A673 (cell line): ENCODE measurements around the gene TAS2R16. TPM values are rescaled to one million over a fixed set of nuclear protein-coding genes. Genes with fewer than 3 reads are reported as not detected.

Source experiments
- Bru-seq: library from RNA; stranded (reverse); fragments of 400-500 nt; gene quantifications from one replicate; lab custom pipeline; 2021; lab: Mats Ljungman, UMichigan
- BruChase-seq, 2 experiments: library from RNA; stranded (reverse); fragments of 400-500 nt; gene quantifications; one replicate each; lab custom pipeline; 2021; lab: Mats Ljungman, UMichigan
- BruUV-seq: library from RNA; stranded (reverse); fragments of 400-500 nt; replicated peaks from 2 replicates; lab custom pipeline; 2021; lab: Mats Ljungman, UMichigan
- CTCF ChIA-PET: fragments of 300-600 bp; sonication (Branson Sonifier 250); formaldehyde crosslinking; loops from one replicate; lab custom pipeline; 2022; ENCODE audit warnings: antibody characterized with exemption; lab: Charles Lee
- POLR2A ChIA-PET: fragments of 300-600 bp; sonication (Branson Sonifier 250); formaldehyde crosslinking; loops from one replicate; lab custom pipeline; 2022; ENCODE audit warnings: antibody characterized with exemption; ENCODE audit not compliant: low non-redundant PET; lab: Charles Lee
- DNase-seq: peaks from one replicate; pipeline ENCODE4 v3.0.0-alpha.2; 2015; ENCODE audit warnings: low spot score
- H3K27ac ChIP-seq: fragments of 200-600 bp; sonication (generic); 2 replicates; pipeline ENCODE4 v1.5.1; 2016; ENCODE audit warnings: mixed run types, low read depth, mild to moderate bottlenecking, mixed read lengths, antibody characterized with exemption, low read length; ENCODE audit not compliant: poor library complexity, severe bottlenecking
- H3K27me3 ChIP-seq: fragments of 200-600 bp; sonication (generic); replicated peaks from 2 replicates; pipeline ENCODE4 v1.6.1; 2017; ENCODE audit warnings: mixed run types, low read depth, mild to moderate bottlenecking, mixed read lengths, antibody characterized with exemption, low read length; ENCODE audit not compliant: insufficient read depth, poor library complexity
- H3K36me3 ChIP-seq: fragments of 200-600 bp; sonication (generic); 2 replicates; pipeline ENCODE4 v1.6.1; 2016; ENCODE audit warnings: mixed run types, mild to moderate bottlenecking, mixed read lengths, antibody characterized with exemption, low read length; ENCODE audit not compliant: insufficient read depth, poor library complexity, severe bottlenecking
- H3K4me1 ChIP-seq: fragments of 200-600 bp; sonication (generic); 2 replicates; pipeline ENCODE4 v1.6.1; 2017; ENCODE audit warnings: mixed run types, mild to moderate bottlenecking, mixed read lengths, antibody characterized with exemption, low read length; ENCODE audit not compliant: insufficient read depth, poor library complexity, severe bottlenecking
- H3K4me3 ChIP-seq: fragments of 200-600 bp; sonication (generic); 2 replicates; pipeline ENCODE4 v1.5.1; 2016; ENCODE audit warnings: low read depth, mixed run types, mild to moderate bottlenecking, mixed read lengths, low read length; ENCODE audit not compliant: poor library complexity, severe bottlenecking
- H3K9me3 ChIP-seq: fragments of 200-600 bp; sonication (generic); 2 replicates; pipeline ENCODE4 v1.6.1; 2016; ENCODE audit warnings: mixed run types, low read depth, mild to moderate bottlenecking, mixed read lengths, antibody characterized with exemption, low read length; ENCODE audit not compliant: poor library complexity, severe bottlenecking
- CTCF ChIP-seq: fragments of 300-800, 200-600 bp; sonication (generic); conservative IDR thresholded peaks from 2 replicates; pipeline ENCODE4 v1.5.1; 2017; ENCODE audit warnings: low read depth, mild to moderate bottlenecking, antibody characterized with exemption, low read length, moderate library complexity, mixed read lengths
- EZH2 ChIP-seq: fragments of 200-600 bp; sonication (generic); IDR thresholded peaks from 2 replicates; pipeline ENCODE4 v1.6.1; 2017; ENCODE audit warnings: borderline replicate concordance, low read depth, mild to moderate bottlenecking, mixed read lengths, antibody characterized with exemption, low read length; ENCODE audit not compliant: poor library complexity, severe bottlenecking
- intact Hi-C: fragments of 100-400 bp; cut with micrococcal nuclease; formaldehyde crosslinking; loops from one replicate; pipeline ENCODE4 v1.10.0; 2022; ENCODE audit not compliant: unreplicated experiment
- long read RNA-seq: library from polyadenylated mRNA; stranded (forward); transcript quantifications from one replicate; pipeline ENCODE4 v2.0.0, GENCODE V29; 2022
- total RNA-seq: library from RNA; stranded (reverse); gene quantifications from 2 replicates; pipeline ENCODE4 v1.2.3, GENCODE V29; 2021

TAS2R16 gene
- not detected in 2 replicates for total RNA-seq
- Bru-seq, nascent RNA, result not detected
- not detected for BruChase-seq, experiment 1, labeled RNA remaining after a 2-hour chase
- not detected for BruChase-seq, experiment 2, labeled RNA remaining after a 6-hour chase
- long read RNA-seq, result 0 reads

DNA sequence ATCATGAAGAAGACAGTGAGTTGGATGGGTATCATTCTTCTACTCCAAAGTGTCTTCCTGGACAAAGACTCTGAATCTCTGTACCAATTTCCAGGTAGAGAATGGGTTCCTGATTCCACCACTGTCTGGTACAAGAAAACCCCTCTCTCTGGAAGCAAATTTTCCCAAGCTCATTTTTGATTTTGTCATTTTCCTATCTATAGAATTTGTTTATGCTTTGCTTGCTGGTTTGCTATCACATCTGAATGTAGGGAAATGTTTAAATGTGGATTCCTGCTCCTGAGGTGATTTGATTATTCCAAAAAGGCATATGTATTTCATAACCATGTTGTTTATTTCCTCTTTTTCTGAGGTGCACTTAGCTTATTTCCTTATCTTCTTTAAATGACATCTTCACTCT, at the start of gene TAS2R16:
Gene TAS2R16 (minus strand): TSS at position 101 of the 400 bp plus-strand sequence. CDS start 66 bp downstream, at position 35.
- Histone ChIP-seq H3K36me3 (no peaks in the 10 kb centered on the region), H3K27me3 (no peaks in the 10 kb centered on the region), H3K27ac (no peak within 1 kb of the TSS), H3K9me3 (no peaks in the 10 kb centered on the region), H3K4me3 (no peak within 1 kb of the TSS), H3K4me1 (no peaks in the 10 kb centered on the region)
- CTCF ChIA-PET, result no interaction called here
- no peak for DNase-seq
- intact Hi-C loops, result no loop called here
- POLR2A ChIA-PET, result interaction anchor here (0.6 kb wide), 1 partner anchor 8 kb away, joined by 3 read pairs; no protein-coding TSS in a partner anchor
- no TSS peak for BruUV-seq
- TF ChIP-seq EZH2 (no peak), CTCF (no peak)

- H3K27me3 ChIP-seq, result no peaks in the 10 kb centered on the region
- H3K9me3 ChIP-seq, result peaks cover 25% of the 10 kb centered on the region
- DNase-seq, result peak; percentile 80
- ChIA-PET POLR2A (no interaction called here), CTCF (interaction anchor here (0.6 kb wide), 1 partner anchor 52 kb away, joined by 10 read pairs; no protein-coding TSS in a partner anchor)
- peak overlapping the region; percentile 91 for H3K27ac ChIP-seq
- H3K36me3 ChIP-seq, result no peaks in the 10 kb centered on the region
- TF ChIP-seq EZH2 (no peak), CTCF (no peak)
- H3K4me3 ChIP-seq, result no peak overlapping the region
- intact Hi-C loops, result loop anchor here (1.0 to 5.0 kb wide), 7 partner anchors 72 to 826 kb away; partner anchors contain the start of gene FEZF1
- peaks cover 17% of the 10 kb centered on the region for H3K4me1 ChIP-seq
- BruUV-seq, result no TSS peak
These were observed 48.1 kb upstream of the TAS2R16 start for GRCh38 chr7:123043642-123044041.

- Histone ChIP-seq H3K27ac (no peak overlapping the region), H3K27me3 (no peaks in the 10 kb centered on the region), H3K4me1 (peaks cover 17% of the 10 kb centered on the region), H3K36me3 (no peaks in the 10 kb centered on the region), H3K4me3 (no peak overlapping the region), H3K9me3 (peaks cover under 1% of the 10 kb centered on the region)
- DNase-seq, result no peak
- no TSS peak for BruUV-seq
- intact Hi-C loops, result loop anchor here (5.0 kb wide), 2 partner anchors 739 to 824 kb away; partner anchors contain the start of gene FEZF1
- TF ChIP-seq CTCF (no peak), EZH2 (no peak)
- CTCF ChIA-PET, result no interaction called here
- POLR2A ChIA-PET, result no interaction called here
These were observed 45.6 kb upstream of the TAS2R16 start for GRCh38 chr7:123041101-123041500.
